Measurements from ENCODE around the gene PDILT. TPM values are rescaled to one million over a fixed set of nuclear protein-coding genes. Genes with fewer than 3 reads are reported as not detected.

The PDILT gene
- total RNA-seq, 1 experiment from 2014 or later = not detected

- H3K27me3 ChIP-seq (ENCODE audit: insufficient read depth, low read length) = no peaks in the 10 kb centered on the region
- H3K18ac ChIP-seq (ENCODE audit: insufficient read length, low read depth, low read length) = no peak overlapping the region
- Mint-ChIP-seq H3K27ac (peak overlapping the region in 1 of 3 experiments; percentile 46; a peak in 1 of 7 replicates), H3K27me3 (ENCODE audit: low read depth) (peaks cover 3% of the 10 kb centered on the region), H3K4me3 (no peak overlapping the region), H3K4me1 (peaks cover 2 to 3% of the 10 kb centered on the region in 2 experiments; a peak in 1 of 4 replicates), H3K36me3 (ENCODE audit: insufficient read depth in 1 of 3, low read depth in 3 of 3) (no peaks in the 10 kb centered on the region), H3K9me3 (no peaks in the 10 kb centered on the region)
- no peak for DNase-seq
- no peak overlapping the region for H2BK12ac ChIP-seq (ENCODE audit: insufficient read length, low read depth, low read length)
- no peak overlapping the region for H2AFZ ChIP-seq (ENCODE audit: low read length)
- H3K23ac ChIP-seq (ENCODE audit: insufficient read length, low read depth, low read length) = no peak overlapping the region
- WGBS (ENCODE audit: extremely low coverage, insufficient read length, low lambda C conversion rate) = no CpG with 5 or more reads among the region's 3 CpGs
- no peak overlapping the region for H2AK5ac ChIP-seq (ENCODE audit: insufficient read length, low read length)
- H3K4me1 ChIP-seq (ENCODE audit: insufficient read depth, low read length) = no peaks in the 10 kb centered on the region
- no peak overlapping the region for H3K9ac ChIP-seq (ENCODE audit: extremely low read depth, insufficient read length, low read length)
- H2BK5ac ChIP-seq (ENCODE audit: insufficient read length, low read length) = no peak overlapping the region
- TF ChIP-seq CTCF (conservative IDR thresholded peaks at IDR 0.05) = no peak
- H3T11ph ChIP-seq (ENCODE audit: low read length) = no peak overlapping the region
- H3K9me3 ChIP-seq (ENCODE audit: control insufficient read depth, low read depth, low read length) = no peaks in the 10 kb centered on the region
- H2BK20ac ChIP-seq (ENCODE audit: low read depth, low read length, poor library complexity, severe bottlenecking) = no peak overlapping the region
- no peak overlapping the region for H2BK120ac ChIP-seq (ENCODE audit: low read depth, low read length, poor library complexity, severe bottlenecking)
- H2BK15ac ChIP-seq (ENCODE audit: low read depth, low read length) = no peak overlapping the region
- H3K27ac ChIP-seq (ENCODE audit: insufficient read length, low read depth, low read length) = no peak overlapping the region
- H3K14ac ChIP-seq (ENCODE audit: insufficient read depth, low read length) = no peak overlapping the region
- no peaks in the 10 kb centered on the region for H3K79me1 ChIP-seq (ENCODE audit: insufficient read depth, low read depth, low read length, poor library complexity, severe bottlenecking)
- H3K4me2 ChIP-seq (ENCODE audit: insufficient read depth, insufficient read length, low read length) = no peak overlapping the region
- H3K56ac ChIP-seq (ENCODE audit: insufficient read length, low read depth, low read length) = no peak overlapping the region
- H3K23me2 ChIP-seq (ENCODE audit: insufficient read length, low read depth, low read length, poor library complexity, severe bottlenecking) = no peaks in the 10 kb centered on the region
- peaks cover 3% of the 10 kb centered on the region for H4K20me1 ChIP-seq (ENCODE audit: control insufficient read depth, insufficient read depth, insufficient read length)
- H4K5ac ChIP-seq (ENCODE audit: insufficient read length, low read depth, low read length) = no peak overlapping the region
- no peak overlapping the region for H3K4ac ChIP-seq (ENCODE audit: low read depth, low read length)
- no peak overlapping the region for H4K8ac ChIP-seq (replicated peaks; ENCODE audit: insufficient read length, low read depth, low read length)
- H4K91ac ChIP-seq (ENCODE audit: insufficient read length, low read depth, low read length) = no peak overlapping the region
- 0 out of 2 replicates have a peak, but pooled peaks cover 2% of the 10 kb centered on the region for H3K79me2 ChIP-seq (ENCODE audit: insufficient read depth, low read length)
Measured at GRCh38 chr16:20325005-20325404, 79.5 kb downstream of the PDILT start.

All from H9 (cell line).